ENCODE measurements around the gene ALDOC. TPM values are rescaled to one million over a fixed set of nuclear protein-coding genes. Genes with fewer than 3 reads are reported as not detected.
A peak's percentile ranks its signal among the peaks of the same experiment; 100 is the strongest.

Gene ALDOC
- total and polyA plus RNA-seq, 2 donors (not counting 1 experiment from before 2014, with no cell fraction given): 91.3 to 111 TPM

DNA sequence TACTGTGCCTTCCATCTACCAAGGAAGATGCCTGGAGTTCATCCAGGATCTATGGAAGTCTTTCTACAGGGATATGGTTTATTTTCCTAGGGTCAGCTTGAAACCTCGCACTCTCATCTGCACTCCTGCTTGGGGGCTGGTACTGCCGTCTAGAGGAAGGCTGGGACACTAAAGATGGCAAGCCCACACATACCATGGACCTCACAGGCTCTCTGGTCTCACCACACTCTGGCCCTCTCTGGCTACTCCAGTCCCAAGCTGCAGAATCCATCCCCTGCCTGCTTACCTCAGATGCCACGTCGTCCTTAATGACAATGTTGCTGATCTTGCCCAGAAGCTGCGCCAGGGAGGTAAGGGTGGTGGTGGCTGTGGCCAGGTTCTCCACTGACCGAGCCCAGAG lies 22.1 kb downstream of the ALDOC start:
- Histone ChIP-seq H4K20me1 (ENCODE audit: control insufficient read depth, extremely low read depth, insufficient read depth, low read length) (no peaks in the 10 kb centered on the region), H3K79me2 (ENCODE audit: control insufficient read depth, insufficient read depth, low read length) (no peaks in the 10 kb centered on the region), H3K9me3 (ENCODE audit: control insufficient read depth, insufficient read depth, low read depth, low read length) (no peaks in the 10 kb centered on the region), H2AFZ (ENCODE audit: low read length) (no peak overlapping the region), H3K9ac (ENCODE audit: insufficient read depth, low read length) (no peak overlapping the region), H3K4me2 (ENCODE audit: extremely low read depth, insufficient read depth, low read length) (no peak overlapping the region), H3K27ac (ENCODE audit: insufficient read depth, low read length) (no peak overlapping the region), H3K4me3 (replicated peaks in 1 of 4; ENCODE audit: control extremely low read depth in 1 of 4, insufficient read depth in 1 of 4, low read depth in 3 of 4, low read length in 4 of 4) (no peak overlapping the region), H3K36me3 (ENCODE audit: control insufficient read depth, insufficient read depth, low read length) (peaks cover 15% of the 10 kb centered on the region), H3K4me1 (ENCODE audit: control insufficient read depth, extremely low read depth, insufficient read depth, low read length) (peaks cover 3% of the 10 kb centered on the region), H3K27me3 (ENCODE audit: control insufficient read depth, insufficient read depth, low read length) (no peaks in the 10 kb centered on the region)
- no peak for TF ChIP-seq EZH2 (IDR thresholded peaks at IDR 0.05; ENCODE audit: low read length, missing control alignments)
- TF ChIP-seq, protein P1, sequence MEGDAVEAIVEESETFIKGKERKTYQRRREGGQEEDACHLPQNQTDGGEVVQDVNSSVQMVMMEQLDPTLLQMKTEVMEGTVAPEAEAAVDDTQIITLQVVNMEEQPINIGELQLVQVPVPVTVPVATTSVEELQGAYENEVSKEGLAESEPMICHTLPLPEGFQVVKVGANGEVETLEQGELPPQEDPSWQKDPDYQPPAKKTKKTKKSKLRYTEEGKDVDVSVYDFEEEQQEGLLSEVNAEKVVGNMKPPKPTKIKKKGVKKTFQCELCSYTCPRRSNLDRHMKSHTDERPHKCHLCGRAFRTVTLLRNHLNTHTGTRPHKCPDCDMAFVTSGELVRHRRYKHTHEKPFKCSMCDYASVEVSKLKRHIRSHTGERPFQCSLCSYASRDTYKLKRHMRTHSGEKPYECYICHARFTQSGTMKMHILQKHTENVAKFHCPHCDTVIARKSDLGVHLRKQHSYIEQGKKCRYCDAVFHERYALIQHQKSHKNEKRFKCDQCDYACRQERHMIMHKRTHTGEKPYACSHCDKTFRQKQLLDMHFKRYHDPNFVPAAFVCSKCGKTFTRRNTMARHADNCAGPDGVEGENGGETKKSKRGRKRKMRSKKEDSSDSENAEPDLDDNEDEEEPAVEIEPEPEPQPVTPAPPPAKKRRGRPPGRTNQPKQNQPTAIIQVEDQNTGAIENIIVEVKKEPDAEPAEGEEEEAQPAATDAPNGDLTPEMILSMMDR (conservative IDR thresholded peaks at IDR 0.05 in 1 of 2, IDR thresholded peaks at IDR 0.05 in 1 of 2; ENCODE audit: low read depth in 1 of 2, low read length in 2 of 2): peak in 1 of 2 donors; percentile 40
- DNase-seq (ENCODE audit: low read depth in 2 of 2): no peak

DNA sequence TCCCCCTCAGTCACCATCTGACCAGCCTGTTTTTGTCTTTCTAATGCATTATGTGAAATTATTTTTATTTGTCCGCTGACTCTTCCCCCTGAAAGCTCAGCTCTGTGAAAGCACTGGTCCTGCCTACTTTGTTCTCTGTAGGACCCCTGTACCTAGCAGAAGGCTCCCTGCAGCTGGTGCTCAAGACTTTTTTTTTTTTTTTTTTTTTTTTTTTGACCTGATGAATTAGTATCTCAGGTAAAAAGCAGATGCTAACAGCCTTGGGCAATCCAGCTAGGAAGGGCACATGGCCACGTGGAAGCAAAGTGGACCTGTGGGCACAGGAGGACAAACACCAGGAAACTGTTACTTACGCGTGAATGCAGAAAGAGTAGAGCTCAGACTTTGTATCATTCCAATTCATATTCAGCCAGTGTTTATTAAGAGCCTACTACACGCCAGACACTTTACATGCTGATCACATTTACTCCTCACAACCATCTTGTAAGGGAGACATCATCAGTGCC lies 23.6 kb downstream of the ALDOC start:
- H3K4me2 ChIP-seq (ENCODE audit: extremely low read depth, insufficient read depth, low read length): peak overlapping the region; percentile 62

DNA sequence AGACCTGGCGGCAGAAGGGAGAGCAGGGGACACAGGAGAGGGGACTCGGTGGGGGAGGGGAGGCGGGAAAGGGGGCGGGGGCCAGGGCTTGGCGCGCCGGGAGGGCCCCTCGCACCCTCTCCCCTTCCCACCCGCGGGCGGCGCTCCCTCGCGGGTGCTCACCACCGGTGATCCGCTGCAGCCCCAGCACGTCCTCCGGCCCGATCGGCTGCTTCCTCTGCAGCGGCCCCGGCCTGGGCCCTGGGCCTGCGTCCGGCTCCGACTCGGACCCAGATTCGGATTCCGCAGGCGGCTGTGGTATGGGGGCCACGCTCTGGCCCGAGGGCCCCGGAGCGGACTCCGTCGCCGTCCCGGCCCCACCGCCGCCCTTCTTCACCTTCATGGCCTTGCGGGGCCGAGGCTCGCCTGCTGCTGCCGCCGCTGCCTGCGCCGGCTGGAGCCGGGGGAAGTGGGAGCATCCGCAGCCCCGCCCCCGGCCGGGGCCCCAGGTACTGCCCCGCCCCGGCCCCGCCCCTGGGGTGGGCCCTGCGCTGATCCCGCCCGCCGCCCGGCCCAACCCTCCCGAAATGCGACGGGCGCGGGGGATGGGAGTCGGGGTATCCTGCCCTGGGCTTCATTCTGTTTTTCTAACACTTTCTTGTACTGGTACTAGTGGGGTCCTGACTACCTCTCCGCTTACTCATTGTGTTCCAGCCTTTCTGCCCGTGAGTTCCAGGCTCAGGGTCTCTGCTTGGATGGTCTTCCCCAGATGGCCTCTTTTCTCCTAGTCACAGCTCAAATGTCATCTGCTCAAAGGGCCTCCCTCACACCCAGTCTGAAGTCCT lies 24.3 kb downstream of the ALDOC start, which contains the start of gene UNC119:
TSS of gene UNC119 (minus strand) at position 449 of the 824 bp plus-strand sequence. CDS start at position 382, 67 bp downstream.
- Histone ChIP-seq H3K9me3 (ENCODE audit: control insufficient read depth, insufficient read depth, low read depth, low read length) (no peaks in the 10 kb centered on the region), H3K4me1 (ENCODE audit: control insufficient read depth, extremely low read depth, insufficient read depth, low read length) (peaks cover 3% of the 10 kb centered on the region), H3K4me2 (ENCODE audit: extremely low read depth, insufficient read depth, low read length) (peak within 1 kb of the TSS; percentile 62), H4K20me1 (ENCODE audit: control insufficient read depth, extremely low read depth, insufficient read depth, low read length) (no peaks in the 10 kb centered on the region), H2AFZ (ENCODE audit: low read length) (peak within 1 kb of the TSS; percentile 29), H3K27ac (ENCODE audit: insufficient read depth, low read length) (no peak within 1 kb of the TSS), H3K9ac (ENCODE audit: insufficient read depth, low read length) (peak within 1 kb of the TSS; percentile 48), H3K36me3 (ENCODE audit: control insufficient read depth, insufficient read depth, low read length) (peaks cover 13% of the 10 kb centered on the region), H3K79me2 (ENCODE audit: control insufficient read depth, insufficient read depth, low read length) (no peaks in the 10 kb centered on the region), H3K27me3 (ENCODE audit: control insufficient read depth, insufficient read depth, low read length) (no peaks in the 10 kb centered on the region), H3K4me3 (replicated peaks in 1 of 4; ENCODE audit: control extremely low read depth in 1 of 4, insufficient read depth in 1 of 4, low read depth in 3 of 4, low read length in 4 of 4) (peak within 1 kb of the TSS; percentile 62 to 81 (median 66))
- TF ChIP-seq, protein P1 (conservative IDR thresholded peaks at IDR 0.05 in 1 of 2, IDR thresholded peaks at IDR 0.05 in 1 of 2; ENCODE audit: low read depth in 1 of 2, low read length in 2 of 2): no peak
- TF ChIP-seq EZH2 (IDR thresholded peaks at IDR 0.05; ENCODE audit: low read length, missing control alignments): no peak
- peak; percentile 55 to 60 for DNase-seq (ENCODE audit: low read depth in 2 of 2)

More for the DNA sequence above, 23.6 kb downstream of the ALDOC start:
- H3K79me2 ChIP-seq (ENCODE audit: control insufficient read depth, insufficient read depth, low read length): no peaks in the 10 kb centered on the region
- peak overlapping the region in 2 of 4 experiments; percentile 53 to 81 for H3K4me3 ChIP-seq (replicated peaks in 1 of 4; ENCODE audit: control extremely low read depth in 1 of 4, insufficient read depth in 1 of 4, low read depth in 3 of 4, low read length in 4 of 4)
- H3K27me3 ChIP-seq (ENCODE audit: control insufficient read depth, insufficient read depth, low read length): no peaks in the 10 kb centered on the region
- no peaks in the 10 kb centered on the region for H3K9me3 ChIP-seq (ENCODE audit: control insufficient read depth, insufficient read depth, low read depth, low read length)
- H2AFZ ChIP-seq (ENCODE audit: low read length): no peak overlapping the region
- H3K4me1 ChIP-seq (ENCODE audit: control insufficient read depth, extremely low read depth, insufficient read depth, low read length): peaks cover 3% of the 10 kb centered on the region
- H3K36me3 ChIP-seq (ENCODE audit: control insufficient read depth, insufficient read depth, low read length): peaks cover 15% of the 10 kb centered on the region
- no peak overlapping the region for H3K27ac ChIP-seq (ENCODE audit: insufficient read depth, low read length)
- H4K20me1 ChIP-seq (ENCODE audit: control insufficient read depth, extremely low read depth, insufficient read depth, low read length): no peaks in the 10 kb centered on the region
- DNase-seq (ENCODE audit: low read depth in 2 of 2): no peak
- TF ChIP-seq, protein P1 (conservative IDR thresholded peaks at IDR 0.05 in 1 of 2, IDR thresholded peaks at IDR 0.05 in 1 of 2; ENCODE audit: low read depth in 1 of 2, low read length in 2 of 2): no peak
- no peak for TF ChIP-seq EZH2 (IDR thresholded peaks at IDR 0.05; ENCODE audit: low read length, missing control alignments)
- no peak overlapping the region for H3K9ac ChIP-seq (ENCODE audit: insufficient read depth, low read length)

All from fibroblast of lung (primary cell).